Sigmoid colon (tissue), 7 donors: ENCODE data around the gene SOWAHA. TPM values are rescaled to one million over a fixed set of nuclear protein-coding genes. Genes with fewer than 3 reads are reported as not detected.

Source experiments
- DNase-seq: peaks from one replicate; pipeline ENCODE4 v3.0.0-alpha.2; 2019
- H3K27ac ChIP-seq, 4 donors: fragments of 200-600 bp; sonication (generic); one replicate each; pipeline ENCODE4 v1.5.1; 2016 to 2019; ENCODE audit warnings: mild to moderate bottlenecking in 1 of 4
- H3K27me3 ChIP-seq, 3 donors: fragments of 200-600 bp; sonication (generic); one replicate each; pipeline ENCODE4 v1.5.1; 2019; ENCODE audit warnings: mild to moderate bottlenecking in 1 of 3
- H3K36me3 ChIP-seq, 4 donors: fragments of 200-600 bp; sonication (generic); one replicate each; pipeline ENCODE4 v1.5.1; 2016 to 2019
- H3K4me1 ChIP-seq, 4 donors: fragments of 200-600 bp; sonication (generic); one replicate each; pipeline ENCODE4 v1.5.1; 2017 to 2019
- H3K4me3 ChIP-seq, 4 donors: fragments of 200-600 bp; sonication (generic); one replicate each; pipeline ENCODE4 v1.5.1; 2017 to 2019; ENCODE audit warnings: mild to moderate bottlenecking in 2 of 4, moderate library complexity in 1 of 4
- H3K9me3 ChIP-seq, 4 donors: fragments of 200-600 bp in 3 of 4; sonication (generic) in 3 of 4; one replicate each; pipeline versions ENCODE4 v1.5.1 to v1.6.1; 2013 to 2019
- EP300 ChIP-seq, 4 donors: sonication (generic); formaldehyde crosslinking; IDR thresholded peaks; one replicate each; pipeline ENCODE4 v1.6.1; 2017; ENCODE audit warnings: antibody characterized with exemption in 4 of 4
- POLR2A ChIP-seq, 2 donors: fragments of 450-650 bp; IDR thresholded peaks; one replicate each; pipeline ENCODE4 v1.6.1; 2016; ENCODE audit warnings: antibody characterized with exemption in 2 of 2, mild to moderate bottlenecking in 2 of 2, moderate library complexity in 2 of 2
- POLR2AphosphoS5 ChIP-seq, 4 donors: sonication (generic); formaldehyde crosslinking; IDR thresholded peaks; one replicate each; pipeline ENCODE4 v1.6.1; 2017; ENCODE audit warnings: antibody characterized with exemption in 4 of 4
- WGBS, 2 donors: extraction: QIAGEN DNeasy Blood & Tissue Kit; methylation state at CpG; one replicate each; pipeline ENCODE4 v1.1.7; 2013; 5-methylcytosine and 5-hydroxymethylcytosine counted together
- intact Hi-C: fragments of 100-400 bp; cut with DNase I; formaldehyde crosslinking; loops from one replicate; pipeline ENCODE4 v1.15.1; 2023
- polyA plus RNA-seq, 3 donors: library from polyadenylated mRNA; stranded (reverse); fragments of 200-250 nt; gene quantifications; one replicate each; pipeline ENCODE4 v1.2.3, GENCODE V29; 2013
- total RNA-seq, 4 donors: library from RNA; depleted of rRNA; stranded (reverse); fragments of >200 nt; gene quantifications; one replicate each; pipeline ENCODE4 v1.1.0, GENCODE V29; 2016
- TF ChIP-seq, protein P1 (sequence below), 4 experiments: fragments of 450-650 bp in 3 of 4; fragments of 200-600 bp in 1 of 4; IDR thresholded peaks; one replicate each; pipeline ENCODE4 v1.5.1; 2016 to 2019; ENCODE audit warnings: antibody characterized with exemption in 4 of 4, mild to moderate bottlenecking in 3 of 4, moderate library complexity in 2 of 4
- donor health status: healthy with polysubstance abuse.
- donor health status: Bipolar disorder and iron deficiency.
- donor health status: healthy.

Gene SOWAHA
- total and polyA plus RNA-seq, 7 donors, result 0.16 to 33.8 (median 8.0) TPM; not detected in 2

DNA sequence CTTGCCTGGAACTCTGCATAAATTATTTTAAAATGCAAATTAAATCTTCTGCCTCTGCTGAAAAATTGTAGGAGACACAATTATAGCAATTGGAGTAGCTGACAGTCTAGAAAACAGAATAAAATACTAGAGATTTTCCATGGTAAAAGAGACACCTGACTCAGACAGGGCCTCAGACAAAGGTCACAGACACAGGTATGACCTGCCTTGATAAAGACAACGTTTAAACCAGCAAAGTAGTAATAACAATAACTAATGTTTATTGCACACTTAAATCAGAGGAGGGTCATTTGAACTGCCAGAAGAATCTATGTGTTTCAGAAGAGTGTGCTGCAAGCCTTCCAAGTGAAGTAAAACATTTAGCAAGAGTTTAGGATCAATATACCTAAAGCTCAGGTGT, 3.9 kb downstream of the SOWAHA start:
- peaks cover 0 to 27% (median 19%) of the 10 kb centered on the region in 4 donors for H3K4me1 ChIP-seq
- DNase-seq, result no peak
- TF ChIP-seq POLR2A (IDR thresholded peaks at IDR 0.05), result no peak
- TF ChIP-seq, protein P1, sequence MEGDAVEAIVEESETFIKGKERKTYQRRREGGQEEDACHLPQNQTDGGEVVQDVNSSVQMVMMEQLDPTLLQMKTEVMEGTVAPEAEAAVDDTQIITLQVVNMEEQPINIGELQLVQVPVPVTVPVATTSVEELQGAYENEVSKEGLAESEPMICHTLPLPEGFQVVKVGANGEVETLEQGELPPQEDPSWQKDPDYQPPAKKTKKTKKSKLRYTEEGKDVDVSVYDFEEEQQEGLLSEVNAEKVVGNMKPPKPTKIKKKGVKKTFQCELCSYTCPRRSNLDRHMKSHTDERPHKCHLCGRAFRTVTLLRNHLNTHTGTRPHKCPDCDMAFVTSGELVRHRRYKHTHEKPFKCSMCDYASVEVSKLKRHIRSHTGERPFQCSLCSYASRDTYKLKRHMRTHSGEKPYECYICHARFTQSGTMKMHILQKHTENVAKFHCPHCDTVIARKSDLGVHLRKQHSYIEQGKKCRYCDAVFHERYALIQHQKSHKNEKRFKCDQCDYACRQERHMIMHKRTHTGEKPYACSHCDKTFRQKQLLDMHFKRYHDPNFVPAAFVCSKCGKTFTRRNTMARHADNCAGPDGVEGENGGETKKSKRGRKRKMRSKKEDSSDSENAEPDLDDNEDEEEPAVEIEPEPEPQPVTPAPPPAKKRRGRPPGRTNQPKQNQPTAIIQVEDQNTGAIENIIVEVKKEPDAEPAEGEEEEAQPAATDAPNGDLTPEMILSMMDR (IDR thresholded peaks at IDR 0.05), result no peak
- no peak for TF ChIP-seq EP300 (IDR thresholded peaks at IDR 0.05)
- TF ChIP-seq POLR2AphosphoS5 (IDR thresholded peaks at IDR 0.05), result no peak
- intact Hi-C loops, result no loop called here
- no peaks in the 10 kb centered on the region for H3K36me3 ChIP-seq
- H3K9me3 ChIP-seq, result no peaks in the 10 kb centered on the region
- H3K27me3 ChIP-seq, result peaks cover 22 to 42% (median 40%) of the 10 kb centered on the region in 3 donors
- H3K4me3 ChIP-seq, result no peak overlapping the region
- 16 to 64% methylated on average over 1 of the region's 1 CpG for WGBS, 2 donors
- H3K27ac ChIP-seq, result no peak overlapping the region

DNA sequence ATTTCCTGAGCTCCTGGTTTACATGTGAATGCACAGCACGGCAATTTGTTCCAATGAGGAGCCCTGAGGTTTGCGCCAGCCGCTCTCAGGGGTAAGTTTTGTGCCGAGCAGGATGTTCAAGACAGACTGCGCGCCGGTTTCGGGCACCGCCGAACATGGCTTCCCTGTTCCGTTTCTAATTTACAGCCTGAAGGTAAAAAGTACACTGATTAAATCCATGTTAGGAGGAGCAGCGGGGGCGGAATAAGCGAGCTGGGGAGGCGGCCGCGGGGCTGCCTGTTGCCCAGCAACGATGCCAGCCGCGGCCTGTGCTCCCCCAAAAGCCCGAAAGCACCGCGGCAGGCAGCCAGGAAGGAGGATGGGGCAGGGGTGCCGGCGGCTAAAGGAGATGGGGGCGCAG, 6.4 kb downstream of the SOWAHA start:
- H3K36me3 ChIP-seq, result no peaks in the 10 kb centered on the region
- no peak overlapping the region for H3K27ac ChIP-seq
- DNase-seq, result no peak
- TF ChIP-seq EP300 (IDR thresholded peaks at IDR 0.05) (no peak), POLR2AphosphoS5 (IDR thresholded peaks at IDR 0.05) (no peak), POLR2A (IDR thresholded peaks at IDR 0.05) (no peak)
- TF ChIP-seq, protein P1 (IDR thresholded peaks at IDR 0.05), result no peak
- H3K4me1 ChIP-seq, result peaks cover 0 to 19% (median 11%) of the 10 kb centered on the region in 4 donors
- 34 to 53% methylated on average over 26 of the region's 26 CpGs for WGBS, 2 donors
- H3K4me3 ChIP-seq, result peak overlapping the region in 1 of 4 donors; percentile 12
- intact Hi-C loops, result no loop called here
- H3K9me3 ChIP-seq, result no peaks in the 10 kb centered on the region
- peaks cover 4 to 20% (median 17%) of the 10 kb centered on the region in 3 donors for H3K27me3 ChIP-seq

DNA sequence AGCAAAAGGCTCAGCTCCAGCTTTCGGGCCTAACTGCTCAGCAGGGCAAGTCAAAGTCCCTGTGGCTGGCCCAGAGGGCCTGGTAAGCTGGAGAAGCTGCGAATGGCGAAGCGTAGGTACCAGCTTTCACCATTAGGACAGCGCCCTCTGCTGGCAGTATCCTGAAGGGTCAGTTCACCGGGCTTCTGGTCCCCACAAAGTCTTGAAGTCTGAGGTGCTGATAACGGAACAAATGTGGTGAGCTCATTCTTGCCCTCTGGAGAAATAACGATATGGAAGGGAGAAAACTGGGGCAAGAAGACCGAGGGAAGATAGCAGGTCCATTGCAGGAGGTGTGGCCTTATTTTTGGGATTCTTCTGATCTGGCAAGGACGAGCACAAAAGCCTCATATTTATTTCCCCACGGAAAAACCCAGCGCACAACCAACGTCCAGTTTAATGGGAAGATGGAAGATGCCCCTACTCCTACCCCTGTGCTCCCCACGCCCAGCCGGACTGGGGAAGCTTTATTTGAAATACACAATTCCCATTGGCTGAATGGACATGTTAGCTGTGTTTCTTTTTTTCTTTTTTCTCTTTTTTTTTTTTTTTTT, 7.2 kb downstream of the SOWAHA start:
- 14 to 31% methylated on average over 15 of the region's 15 CpGs for WGBS, 2 donors
- intact Hi-C loops, result loop anchor here (5.0 to 10.0 kb wide), 4 partner anchors 43 to 433 kb away; partner anchors contain the start of genes KIF3A and SEPTIN8
- DNase-seq, result peak; percentile 94
- Histone ChIP-seq H3K4me1 (peaks cover 0 to 19% (median 11%) of the 10 kb centered on the region in 4 donors), H3K27ac (no peak overlapping the region), H3K27me3 (peaks cover 0 to 17% (median 12%) of the 10 kb centered on the region in 3 donors), H3K36me3 (no peaks in the 10 kb centered on the region), H3K4me3 (no peak overlapping the region), H3K9me3 (no peaks in the 10 kb centered on the region)
- TF ChIP-seq EP300 (IDR thresholded peaks at IDR 0.05), result no peak
- TF ChIP-seq, protein P1 (IDR thresholded peaks at IDR 0.05), result peak; percentile 77 to 93 (median 88)
- peak in 1 of 4 donors; percentile 9 for TF ChIP-seq POLR2AphosphoS5 (IDR thresholded peaks at IDR 0.05)
- TF ChIP-seq POLR2A (IDR thresholded peaks at IDR 0.05), result no peak

DNA sequence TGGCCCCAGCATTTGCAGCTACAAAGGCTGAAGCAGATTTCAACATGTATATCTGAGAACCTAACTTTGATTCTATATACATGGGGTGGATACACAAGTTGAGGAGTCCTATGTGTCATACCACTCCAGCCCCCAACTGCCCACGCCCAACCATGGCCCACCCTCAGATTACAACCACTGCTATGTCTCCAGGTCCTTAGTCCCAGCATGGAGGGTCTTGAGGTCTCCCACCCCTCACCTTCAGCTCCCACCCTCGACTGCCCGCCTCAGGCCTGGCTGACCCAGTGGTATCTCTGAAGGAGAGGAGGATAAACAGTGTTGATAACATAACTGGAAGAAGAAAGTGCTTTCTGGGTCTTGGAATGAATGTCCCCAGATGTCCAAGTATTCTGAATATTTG, 8.2 kb downstream of the SOWAHA start:
- no peaks in the 10 kb centered on the region for H3K36me3 ChIP-seq
- intact Hi-C loops, result loop anchor here (5.0 to 10.0 kb wide), 4 partner anchors 44 to 434 kb away; partner anchors contain the start of genes KIF3A and SEPTIN8
- no peak overlapping the region for H3K4me3 ChIP-seq
- peak overlapping the region in 2 of 4 donors; percentile 10 to 35 for H3K27ac ChIP-seq
- no peaks in the 10 kb centered on the region for H3K9me3 ChIP-seq
- peaks cover 0 to 26% (median 11%) of the 10 kb centered on the region in 4 donors for H3K4me1 ChIP-seq
- TF ChIP-seq POLR2AphosphoS5 (IDR thresholded peaks at IDR 0.05), result no peak
- no peak for TF ChIP-seq POLR2A (IDR thresholded peaks at IDR 0.05)
- TF ChIP-seq, protein P1 (IDR thresholded peaks at IDR 0.05), result no peak
- TF ChIP-seq EP300 (IDR thresholded peaks at IDR 0.05), result no peak
- peaks cover 0 to 28% (median 22%) of the 10 kb centered on the region in 3 donors for H3K27me3 ChIP-seq
- DNase-seq, result no peak
- WGBS, 2 donors, result 81 to 93% methylated on average over 3 of the region's 3 CpGs
